B cell (primary cell): ENCODE data around the gene ERI3. TPM values are rescaled to one million over a fixed set of nuclear protein-coding genes. Genes with fewer than 3 reads are reported as not detected.

Experiments used
- ATAC-seq: fragments of 200-7000 bp; cut with Tn5 transposase; one replicate; pipeline ENCODE4 v1.10.0; 2021; ENCODE audit warnings: low read depth, mild to moderate bottlenecking, moderate number of reproducible peaks, moderate library complexity
- CTCF ChIA-PET: fragments of 350-600 bp; sonication (Branson Sonifier 250); formaldehyde crosslinking; loops from one replicate; lab custom pipeline; 2021; ENCODE audit warnings: antibody characterized with exemption, inconsistent platforms; lab: Charles Lee
- POLR2A ChIA-PET: fragments of 350-600 bp; sonication (Branson Sonifier 250); formaldehyde crosslinking; loops from one replicate; lab custom pipeline; 2021; ENCODE audit warnings: antibody characterized with exemption; lab: Charles Lee
- DNase-seq: peaks from one replicate; pipeline ENCODE4 v3.0.0; 2013
- H2AFZ ChIP-seq: 2 replicates; pipeline ENCODE4 v1.6.1; 2012; ENCODE audit warnings: mild to moderate bottlenecking, low read depth, low read length; ENCODE audit not compliant: insufficient read depth, poor library complexity, severe bottlenecking
- H3K27ac ChIP-seq, 2 donors: 1 replicate in 1 of 2; 2 replicates in 1 of 2; pipeline ENCODE4 v1.5.1; 2012 to 2013; ENCODE audit warnings: low read length in 2 of 2, mild to moderate bottlenecking in 2 of 2, moderate library complexity in 1 of 2
- H3K27me3 ChIP-seq, 4 experiments: fragments of 200-600 bp in 1 of 4; sonication (generic) in 1 of 4; replicated peaks in 1 of 4; 1 replicate in 2 of 4; 2 replicates in 2 of 4; pipeline versions ENCODE4 v1.6.1 to v1.7.0; 2013 to 2016; ENCODE audit warnings: low read length in 3 of 4, mild to moderate bottlenecking in 2 of 4, mixed read lengths in 1 of 4, moderate library complexity in 1 of 4; ENCODE audit not compliant: insufficient read depth in 4 of 4, control insufficient read depth in 3 of 4; ENCODE audit errors: control extremely low read depth in 1 of 4
- H3K36me3 ChIP-seq, 2 experiments: replicated peaks in 1 of 2; 1 replicate in 1 of 2; 2 replicates in 1 of 2; pipeline versions ENCODE4 v1.6.1 to v1.7.1; 2013; ENCODE audit warnings: low read length in 1 of 2; ENCODE audit not compliant: insufficient read depth in 2 of 2, control insufficient read depth in 1 of 2; ENCODE audit errors: control extremely low read depth in 1 of 2, extremely low read depth in 1 of 2
- H3K4me1 ChIP-seq, 2 donors: fragments of 200-600 bp in 1 of 2; sonication (generic) in 1 of 2; 1 replicate in 1 of 2; 2 replicates in 1 of 2; pipeline versions ENCODE4 v1.5.1 to v1.6.1; 2013 to 2017; ENCODE audit warnings: low read length in 2 of 2; ENCODE audit not compliant: control insufficient read depth in 2 of 2, insufficient read depth in 2 of 2
- H3K4me2 ChIP-seq: replicated peaks from 2 replicates; pipeline ENCODE3; 2012; ENCODE audit warnings: mild to moderate bottlenecking, low read depth, low read length; ENCODE audit not compliant: poor library complexity, severe bottlenecking
- H3K4me3 ChIP-seq, 5 experiments: fragments of 200-600 bp in 1 of 5; sonication (generic) in 1 of 5; 1 replicate in 3 of 5; 2 replicates in 2 of 5; pipeline versions ENCODE4 v1.5.1 to v1.7.0; 2011 to 2016; ENCODE audit warnings: low read length in 4 of 5, mild to moderate bottlenecking in 4 of 5, low read depth in 2 of 5, control low read depth in 1 of 5, moderate library complexity in 1 of 5; ENCODE audit not compliant: insufficient read depth in 1 of 5; ENCODE audit errors: control extremely low read depth in 1 of 5, extremely low read depth in 1 of 5
- H3K79me2 ChIP-seq: fragments of 200-600 bp; sonication (generic); one replicate; pipeline ENCODE4 v1.6.0; 2016; ENCODE audit warnings: low read length; ENCODE audit not compliant: control insufficient read depth, insufficient read depth
- H3K9ac ChIP-seq: fragments of 200-600 bp; sonication (generic); 2 replicates; pipeline ENCODE4 v1.6.1; 2017; ENCODE audit warnings: mild to moderate bottlenecking, low read length, moderate library complexity
- H3K9me3 ChIP-seq, 3 donors: one replicate each; pipeline versions ENCODE4 v1.6.1 to v1.7.1; 2013; ENCODE audit warnings: low read length in 2 of 3; ENCODE audit not compliant: control insufficient read depth in 2 of 3, insufficient read depth in 1 of 3; ENCODE audit errors: control extremely low read depth in 1 of 3
- H4K20me1 ChIP-seq: 2 replicates; pipeline ENCODE4 v1.6.0; 2012; ENCODE audit warnings: mild to moderate bottlenecking, low read length; ENCODE audit not compliant: insufficient read depth, control insufficient read depth, poor library complexity, severe bottlenecking
- H3K27ac Mint-ChIP-seq: one replicate; pipeline ENCODE4 v1.8.0; 2021; ENCODE audit warnings: mixed read lengths
- H3K27me3 Mint-ChIP-seq: one replicate; pipeline ENCODE4 v1.8.0; 2021; ENCODE audit warnings: mixed read lengths
- H3K4me1 Mint-ChIP-seq: one replicate; pipeline ENCODE4 v1.8.0; 2021; ENCODE audit warnings: mixed read lengths
- H3K4me3 Mint-ChIP-seq: one replicate; pipeline ENCODE4 v1.8.0; 2021; ENCODE audit warnings: mixed read lengths
- H3K9me3 Mint-ChIP-seq: one replicate; pipeline ENCODE4 v1.8.0; 2022; ENCODE audit warnings: mixed read lengths; ENCODE audit not compliant: insufficient read depth
- CTCF ChIP-seq: fragments of 200-600 bp; IDR thresholded peaks from one replicate; pipeline ENCODE4 v1.8.0; 2022; ENCODE audit warnings: antibody characterized with exemption, mild to moderate bottlenecking
- EZH2 ChIP-seq: IDR thresholded peaks from 2 replicates; pipeline ENCODE4 v1.6.1; 2012; ENCODE audit warnings: borderline replicate concordance, low read depth, mild to moderate bottlenecking, moderate library complexity, low read length; ENCODE audit not compliant: insufficient read depth, poor library complexity, severe bottlenecking
- WGBS: methylation state at CpG from one replicate; pipeline ENCODE4 v1.1.5; 2013; ENCODE audit warnings: missing lambda C conversion rate; ENCODE audit not compliant: insufficient coverage; 5-methylcytosine and 5-hydroxymethylcytosine counted together
- intact Hi-C: fragments of 100-400 bp; cut with micrococcal nuclease; formaldehyde crosslinking; loops from one replicate; pipeline ENCODE4 v1.10.0; 2022
- polyA plus RNA-seq: library from polyadenylated mRNA; depleted of rRNA; stranded (reverse); fragments of >200 nt; gene quantifications from 2 replicates; pipeline ENCODE4 v1.2.3, GENCODE V29; 2012
- total RNA-seq, 2 donors: library from RNA; stranded (reverse); fragments of 120-200 nt in 1 of 2; gene quantifications; 1 replicate in 1 of 2; 2 replicates in 1 of 2; pipeline versions ENCODE4 v1.2.3 to v1.2.4, GENCODE V29; 2013 to 2022

Gene ERI3
- total and polyA plus RNA-seq, 2 donors (not counting 1 experiment from before 2014, with no cell fraction given) = 37.5 to 53.9 TPM

GRCh38 chr1:44313265-44313918 is 41.7 kb downstream of the ERI3 start:
- H2AFZ ChIP-seq = no peak overlapping the region
- no peak overlapping the region for H3K27ac Mint-ChIP-seq
- DNase-seq = no peak
- WGBS = 78% methylated on average over 3 of the region's 3 CpGs
- no peaks in the 10 kb centered on the region for H3K27me3 ChIP-seq
- H3K4me1 Mint-ChIP-seq = peaks cover 4% of the 10 kb centered on the region
- H3K4me3 ChIP-seq = no peak overlapping the region
- no peaks in the 10 kb centered on the region for H3K79me2 ChIP-seq
- intact Hi-C loops = no loop called here
- TF ChIP-seq EZH2 (no peak), CTCF (no peak)
- peaks cover 6% of the 10 kb centered on the region for H4K20me1 ChIP-seq
- no peaks in the 10 kb centered on the region for H3K27me3 Mint-ChIP-seq
- peaks cover 0 to 80% of the 10 kb centered on the region in 2 experiments for H3K36me3 ChIP-seq
- no peaks in the 10 kb centered on the region for H3K9me3 Mint-ChIP-seq
- no peak for ATAC-seq
- CTCF ChIA-PET = no interaction called here
- no peak overlapping the region for H3K4me3 Mint-ChIP-seq
- H3K27ac ChIP-seq = no peak overlapping the region
- POLR2A ChIA-PET = no interaction called here
- H3K9me3 ChIP-seq = no peaks in the 10 kb centered on the region
- H3K9ac ChIP-seq = no peak overlapping the region
- no peak overlapping the region for H3K4me2 ChIP-seq
- H3K4me1 ChIP-seq = peaks cover 0 to 2% of the 10 kb centered on the region in 2 donors

GRCh38 chr1:44312399-44313196 is 42.5 kb downstream of the ERI3 start:
- H3K4me1 Mint-ChIP-seq = no peaks in the 10 kb centered on the region
- H3K4me1 ChIP-seq = no peaks in the 10 kb centered on the region
- no peaks in the 10 kb centered on the region for H3K27me3 Mint-ChIP-seq
- no peak overlapping the region for H3K4me2 ChIP-seq
- DNase-seq = no peak
- no peak overlapping the region for H3K4me3 ChIP-seq
- H3K9me3 Mint-ChIP-seq = no peaks in the 10 kb centered on the region
- H3K4me3 Mint-ChIP-seq = no peak overlapping the region
- TF ChIP-seq CTCF (no peak), EZH2 (no peak)
- ChIA-PET POLR2A (no interaction called here), CTCF (no interaction called here)
- no peaks in the 10 kb centered on the region for H4K20me1 ChIP-seq
- no peaks in the 10 kb centered on the region for H3K9me3 ChIP-seq
- no peak overlapping the region for H3K27ac Mint-ChIP-seq
- no peak overlapping the region for H3K9ac ChIP-seq
- ATAC-seq = no peak
- intact Hi-C loops = no loop called here
- H3K27ac ChIP-seq = no peak overlapping the region
- no peaks in the 10 kb centered on the region for H3K27me3 ChIP-seq
- peaks cover 0 to 81% of the 10 kb centered on the region in 2 experiments for H3K36me3 ChIP-seq
- H3K79me2 ChIP-seq = no peaks in the 10 kb centered on the region
- H2AFZ ChIP-seq = no peak overlapping the region
- 100% methylated on average over 5 of the region's 10 CpGs for WGBS
